Brain microvascular endothelial cell (primary cell): ENCODE data around the gene TRAM2.

ENCODE experiments used
- DNase-seq: peaks from one replicate; pipeline ENCODE4 v3.0.0-alpha.2; 2020
- H3K27ac ChIP-seq: fragments of 250-450 bp; sonication (Bioruptor Pico); 2 replicates; pipeline ENCODE4 v1.5.1; 2020; ENCODE audit warnings: mild to moderate bottlenecking, moderate library complexity
- H3K27me3 ChIP-seq: fragments of 250-450 bp; sonication (Bioruptor Pico); replicated peaks from 2 replicates; pipeline ENCODE4 v1.5.1; 2020; ENCODE audit warnings: mild to moderate bottlenecking
- H3K36me3 ChIP-seq: fragments of 250-450 bp; sonication (Bioruptor Pico); replicated peaks from 2 replicates; pipeline ENCODE4 v1.5.1; 2020; ENCODE audit warnings: mild to moderate bottlenecking
- H3K4me3 ChIP-seq: 2 replicates; pipeline ENCODE4 v1.5.1; 2011; ENCODE audit warnings: low read depth, mild to moderate bottlenecking, control low read depth, low read length, moderate library complexity
- CTCF ChIP-seq: IDR thresholded peaks from 2 replicates; pipeline ENCODE4 v1.5.1; 2011; ENCODE audit warnings: low read depth, mild to moderate bottlenecking, moderate library complexity, low read length, control low read depth, inconsistent platforms; ENCODE audit errors: missing control alignments
- in situ Hi-C: cut with HindIII; loops from 2 replicates; pipeline ENCODE4 v1.10.0; 2017; ENCODE audit warnings: low sequenced_read_pairs, low pct_ligation_motif_present

TRAM2 gene

DNA sequence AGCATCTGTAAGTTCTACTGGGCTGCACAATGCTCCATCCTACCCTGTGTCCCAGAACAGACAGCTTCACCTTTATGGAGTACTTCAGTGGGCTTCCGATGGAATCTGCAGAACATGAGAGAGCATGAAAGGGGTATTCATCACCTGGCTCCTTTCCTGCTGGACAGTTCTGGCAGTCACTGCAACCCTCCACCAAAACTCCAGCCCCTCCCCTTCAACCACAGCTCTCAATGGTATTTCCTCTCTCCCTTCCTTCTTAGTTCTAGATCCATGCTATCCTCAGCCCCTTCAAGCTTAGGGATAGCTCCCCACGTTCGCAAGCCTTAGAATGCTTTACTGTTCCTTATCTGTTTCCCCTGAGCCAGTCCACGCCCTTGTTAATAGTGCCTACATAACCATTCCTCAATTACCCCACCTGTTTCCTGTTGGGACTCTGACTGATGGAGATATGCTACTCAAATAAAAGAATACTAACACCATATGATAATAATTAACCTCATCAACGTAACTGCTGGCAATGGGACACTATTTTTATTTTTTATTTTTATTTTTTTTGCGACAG, 26.8 kb downstream of the TRAM2 start:
- Histone ChIP-seq H3K4me3 (no peak overlapping the region), H3K27me3 (no peaks in the 10 kb centered on the region), H3K36me3 (peaks cover 22% of the 10 kb centered on the region), H3K27ac (peak overlapping the region; percentile 80)
- in situ Hi-C loops, result no loop called here
- TF ChIP-seq CTCF, result no peak
- DNase-seq, result no peak

DNA sequence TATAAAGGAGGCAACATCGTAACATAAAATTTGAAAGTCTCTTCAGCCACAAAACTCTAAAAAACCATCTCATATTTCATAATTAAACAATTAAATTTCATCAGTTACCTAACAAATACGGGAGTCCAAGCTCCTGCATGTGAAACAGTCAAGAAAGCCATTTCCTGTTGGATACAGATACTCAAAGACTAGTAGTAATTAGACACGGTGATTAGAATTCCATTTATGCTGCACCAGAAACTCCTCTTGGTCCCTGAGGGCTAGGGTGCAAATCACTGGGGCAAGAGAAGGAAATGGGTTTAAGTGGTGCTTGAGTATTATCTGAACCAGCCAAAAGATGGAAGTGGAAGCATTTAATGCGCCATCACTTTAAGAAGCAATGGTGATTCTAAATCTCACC, 27.4 kb downstream of the TRAM2 start:
- no peak for DNase-seq
- in situ Hi-C loops, result no loop called here
- TF ChIP-seq CTCF, result no peak
- Histone ChIP-seq H3K36me3 (peaks cover 22% of the 10 kb centered on the region), H3K27ac (peak overlapping the region; percentile 80), H3K4me3 (no peak overlapping the region), H3K27me3 (no peaks in the 10 kb centered on the region)

DNA sequence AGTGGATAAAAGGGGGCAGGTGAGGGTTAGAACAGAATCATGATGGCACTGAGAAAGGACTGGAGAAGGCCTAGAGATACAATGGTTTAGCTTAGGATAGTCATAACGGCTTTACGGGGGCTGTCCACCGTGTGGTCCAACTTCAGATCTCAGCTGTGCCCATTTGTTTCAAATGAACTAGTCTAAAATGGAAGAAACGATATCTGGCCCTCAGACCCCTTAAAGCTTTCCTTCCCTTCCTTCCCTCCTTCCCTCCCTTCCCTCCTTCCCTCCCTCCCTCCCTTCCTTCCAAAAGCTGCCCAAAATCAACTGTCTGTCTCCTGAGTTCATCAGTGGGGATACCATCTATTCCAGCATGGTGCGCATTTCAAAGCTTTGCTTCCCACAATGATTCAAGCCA, 27.9 kb downstream of the TRAM2 start:
- no peak for DNase-seq
- H3K36me3 ChIP-seq, result peaks cover 22% of the 10 kb centered on the region
- H3K27me3 ChIP-seq, result no peaks in the 10 kb centered on the region
- peak overlapping the region; percentile 84 for H3K27ac ChIP-seq
- no peak overlapping the region for H3K4me3 ChIP-seq
- no peak for TF ChIP-seq CTCF
- in situ Hi-C loops, result no loop called here

DNA sequence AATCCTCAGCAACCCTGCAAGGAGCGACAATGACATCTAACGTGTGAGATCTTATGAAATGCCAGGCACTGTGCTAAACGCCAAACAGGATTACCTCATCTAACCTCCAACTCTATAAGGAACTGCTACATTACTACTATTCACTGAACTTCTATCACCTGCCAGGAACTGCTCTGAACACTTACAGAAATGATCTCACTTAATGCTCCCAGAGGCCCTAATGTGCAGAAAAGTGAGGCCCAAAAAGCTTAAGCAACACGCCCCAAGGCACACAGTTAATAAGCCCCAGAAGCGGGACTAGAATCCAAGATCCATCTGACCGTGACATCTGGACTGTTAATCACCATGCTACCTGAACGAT, 28.5 kb downstream of the TRAM2 start:
- Histone ChIP-seq H3K27me3 (no peaks in the 10 kb centered on the region), H3K4me3 (no peak overlapping the region), H3K27ac (peak overlapping the region; percentile 84), H3K36me3 (peaks cover 22% of the 10 kb centered on the region)
- no peak for DNase-seq
- in situ Hi-C loops, result no loop called here
- no peak for TF ChIP-seq CTCF

- H3K36me3 ChIP-seq, result peaks cover 22% of the 10 kb centered on the region
- DNase-seq, result peak; percentile 97
- peak overlapping the region; percentile 84 for H3K27ac ChIP-seq
- no peak overlapping the region for H3K4me3 ChIP-seq
- in situ Hi-C loops, result no loop called here
- TF ChIP-seq CTCF, result no peak
- H3K27me3 ChIP-seq, result no peaks in the 10 kb centered on the region
Observed at GRCh38 chr6:52547647-52548352, 29.1 kb downstream of the TRAM2 start.

DNA sequence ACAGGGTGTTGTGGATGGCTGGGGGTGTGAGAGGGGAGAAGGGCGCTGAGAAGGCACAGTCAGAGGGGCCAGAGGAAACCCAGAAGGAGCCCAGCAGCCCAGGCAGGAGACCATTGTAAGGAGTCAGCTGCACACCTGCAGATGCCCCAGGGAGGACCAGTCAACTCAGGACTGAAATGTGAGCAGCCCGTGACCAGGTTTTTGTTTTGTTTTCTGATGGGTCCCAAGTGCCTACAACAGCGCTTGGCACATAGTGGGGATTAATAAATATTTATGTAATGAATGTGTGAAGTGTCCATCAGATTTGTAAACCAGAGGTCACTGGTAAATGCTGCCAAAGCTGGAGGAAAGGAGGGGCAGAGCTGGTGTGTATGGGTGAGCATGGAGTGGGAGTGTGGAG, 30.2 kb downstream of the TRAM2 start:
- in situ Hi-C loops, result no loop called here
- DNase-seq, result no peak
- Histone ChIP-seq H3K36me3 (peaks cover 22% of the 10 kb centered on the region), H3K4me3 (no peak overlapping the region), H3K27me3 (no peaks in the 10 kb centered on the region), H3K27ac (peak overlapping the region; percentile 84)
- no peak for TF ChIP-seq CTCF
